Glutamatergic neuron (in vitro differentiated cells): ENCODE data around the gene TLR5. TPM values are rescaled to one million over a fixed set of nuclear protein-coding genes. Genes with fewer than 3 reads are reported as not detected.

Source experiments
- DNase-seq: peaks from one replicate; pipeline ENCODE4 v3.0.0; 2022
- H3K27ac Mint-ChIP-seq: one replicate; pipeline ENCODE4 v1.8.0; 2020; ENCODE audit warnings: mild to moderate bottlenecking, mixed read lengths, inconsistent platforms; ENCODE audit not compliant: unreplicated experiment
- H3K27me3 Mint-ChIP-seq: one replicate; pipeline ENCODE4 v1.8.0; 2020; ENCODE audit warnings: mild to moderate bottlenecking, moderate library complexity, mixed read lengths, inconsistent platforms; ENCODE audit not compliant: unreplicated experiment
- H3K36me3 Mint-ChIP-seq: one replicate; pipeline ENCODE4 v1.8.0; 2020; ENCODE audit warnings: mild to moderate bottlenecking, mixed read lengths, inconsistent platforms; ENCODE audit not compliant: unreplicated experiment
- H3K4me1 Mint-ChIP-seq: one replicate; pipeline ENCODE4 v1.8.0; 2020; ENCODE audit warnings: mild to moderate bottlenecking, low read depth, mixed read lengths, inconsistent platforms; ENCODE audit not compliant: unreplicated experiment
- H3K4me3 Mint-ChIP-seq: one replicate; pipeline ENCODE4 v1.8.0; 2020; ENCODE audit warnings: mild to moderate bottlenecking, mixed read lengths, inconsistent platforms; ENCODE audit not compliant: unreplicated experiment
- H3K9me3 Mint-ChIP-seq: one replicate; pipeline ENCODE4 v1.8.0; 2020; ENCODE audit warnings: mild to moderate bottlenecking, moderate library complexity, mixed read lengths, inconsistent platforms; ENCODE audit not compliant: unreplicated experiment
- total RNA-seq: library from RNA; stranded (reverse); fragmentation: NEBNext Ultra II Directional; extraction: Animal tissue kit (Norgen Biotek cat#: 25700); gene quantifications from one replicate; pipeline ENCODE4 v1.2.1, GENCODE V29; 2021; ENCODE audit not compliant: unreplicated experiment
- TF ChIP-seq, protein P1 (sequence below): fragments of 200-600 bp; sonication (generic); IDR thresholded peaks from one replicate; pipeline ENCODE4 v1.5.0; 2021; ENCODE audit not compliant: partially characterized antibody, unreplicated experiment

Gene TLR5
- total RNA-seq, 1 donor from 2014 or later = not detected

DNA sequence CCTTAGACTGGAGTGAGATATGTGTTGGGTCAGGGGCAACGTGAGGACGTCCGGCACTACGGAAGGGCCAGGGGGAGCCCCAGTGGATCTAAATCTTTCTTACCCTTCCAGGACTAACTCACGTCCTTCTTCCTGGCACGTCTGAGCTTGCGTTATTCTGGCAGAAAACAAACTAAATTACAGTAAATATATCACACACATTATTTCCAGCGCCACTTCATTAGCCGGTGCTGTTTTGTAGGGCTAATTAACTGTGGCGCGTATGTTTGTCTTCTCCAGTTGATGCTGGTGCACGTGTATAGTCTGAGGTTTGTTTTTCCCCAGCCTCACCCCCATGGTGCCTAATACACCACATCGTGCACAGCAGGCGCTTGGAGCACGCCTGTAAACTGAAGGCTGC lies 59.2 kb downstream of the TLR5 start:
- Mint-ChIP-seq H3K36me3 (no peaks in the 10 kb centered on the region), H3K9me3 (no peaks in the 10 kb centered on the region), H3K27ac (no peak overlapping the region), H3K4me1 (peaks cover 6% of the 10 kb centered on the region), H3K4me3 (no peak overlapping the region), H3K27me3 (peaks cover 3% of the 10 kb centered on the region)
- DNase-seq = no peak
- TF ChIP-seq, protein P1, sequence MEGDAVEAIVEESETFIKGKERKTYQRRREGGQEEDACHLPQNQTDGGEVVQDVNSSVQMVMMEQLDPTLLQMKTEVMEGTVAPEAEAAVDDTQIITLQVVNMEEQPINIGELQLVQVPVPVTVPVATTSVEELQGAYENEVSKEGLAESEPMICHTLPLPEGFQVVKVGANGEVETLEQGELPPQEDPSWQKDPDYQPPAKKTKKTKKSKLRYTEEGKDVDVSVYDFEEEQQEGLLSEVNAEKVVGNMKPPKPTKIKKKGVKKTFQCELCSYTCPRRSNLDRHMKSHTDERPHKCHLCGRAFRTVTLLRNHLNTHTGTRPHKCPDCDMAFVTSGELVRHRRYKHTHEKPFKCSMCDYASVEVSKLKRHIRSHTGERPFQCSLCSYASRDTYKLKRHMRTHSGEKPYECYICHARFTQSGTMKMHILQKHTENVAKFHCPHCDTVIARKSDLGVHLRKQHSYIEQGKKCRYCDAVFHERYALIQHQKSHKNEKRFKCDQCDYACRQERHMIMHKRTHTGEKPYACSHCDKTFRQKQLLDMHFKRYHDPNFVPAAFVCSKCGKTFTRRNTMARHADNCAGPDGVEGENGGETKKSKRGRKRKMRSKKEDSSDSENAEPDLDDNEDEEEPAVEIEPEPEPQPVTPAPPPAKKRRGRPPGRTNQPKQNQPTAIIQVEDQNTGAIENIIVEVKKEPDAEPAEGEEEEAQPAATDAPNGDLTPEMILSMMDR = no peak

DNA sequence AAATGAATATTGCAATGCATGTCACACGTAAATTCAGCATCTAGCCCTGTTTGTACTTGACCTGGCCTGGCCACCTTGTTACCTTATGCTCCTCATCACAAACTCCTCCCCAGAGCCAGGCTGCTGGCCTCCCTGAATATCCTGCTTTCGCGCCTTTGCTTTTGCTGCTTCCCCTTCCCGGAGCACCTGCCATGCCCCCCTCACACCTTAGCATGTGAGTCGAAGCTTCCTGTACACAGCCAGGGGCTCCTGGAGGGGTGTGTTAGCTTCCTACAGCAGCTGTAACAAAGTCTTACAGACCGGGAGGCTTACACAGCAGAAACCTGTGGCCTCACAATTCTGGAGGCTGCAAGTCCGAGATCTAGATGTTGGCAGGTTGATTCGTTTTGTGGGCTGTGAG lies 60.1 kb downstream of the TLR5 start:
- no peak overlapping the region for H3K27ac Mint-ChIP-seq
- DNase-seq = no peak
- peaks cover 6% of the 10 kb centered on the region for H3K4me1 Mint-ChIP-seq
- H3K27me3 Mint-ChIP-seq = peaks cover 3% of the 10 kb centered on the region
- H3K9me3 Mint-ChIP-seq = no peaks in the 10 kb centered on the region
- H3K36me3 Mint-ChIP-seq = no peaks in the 10 kb centered on the region
- no peak overlapping the region for H3K4me3 Mint-ChIP-seq
- TF ChIP-seq, protein P1 = no peak

DNA sequence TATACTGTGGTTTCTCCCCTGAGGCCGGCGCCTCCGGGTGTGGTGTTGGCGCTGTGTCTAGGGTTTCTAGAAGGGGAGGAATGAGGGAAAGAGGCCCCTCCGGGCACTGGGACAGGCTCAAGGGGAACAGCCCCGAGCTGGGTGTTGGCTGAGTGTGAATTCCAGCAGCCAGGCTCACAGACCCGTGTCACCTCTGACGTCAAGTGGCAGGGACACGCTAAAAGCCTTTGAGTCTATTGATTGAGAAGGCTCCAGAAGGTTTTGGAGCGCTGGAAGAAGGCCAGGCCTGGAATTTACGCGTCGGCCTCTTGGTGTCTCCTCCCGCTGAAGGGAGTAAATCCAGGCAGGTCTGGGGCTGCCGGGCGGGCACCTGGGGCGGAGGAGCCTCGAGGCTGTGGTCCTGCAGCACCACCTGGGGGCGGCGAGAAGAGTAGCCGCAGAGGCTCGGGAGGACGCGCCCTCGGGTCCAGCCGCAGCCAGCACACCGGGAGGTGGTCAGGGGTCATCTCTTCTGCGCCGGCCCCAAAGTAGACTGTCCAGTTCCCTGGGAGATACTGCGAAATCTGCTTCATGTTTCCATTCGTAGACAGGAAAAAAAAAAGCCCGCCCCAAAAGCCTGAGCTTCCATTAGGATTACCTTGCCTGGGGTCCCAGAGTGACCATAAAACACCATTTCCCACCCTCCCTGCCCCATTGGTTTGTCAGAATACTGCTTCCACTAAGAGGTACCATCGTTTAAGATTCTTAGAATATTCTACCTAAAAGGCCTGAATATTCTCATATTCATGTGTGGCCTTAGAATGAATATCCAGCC lies 61.7 kb downstream of the TLR5 start:
- Mint-ChIP-seq H3K4me3 (no peak overlapping the region), H3K27me3 (peaks cover 3% of the 10 kb centered on the region), H3K4me1 (peaks cover 9% of the 10 kb centered on the region), H3K27ac (no peak overlapping the region), H3K36me3 (no peaks in the 10 kb centered on the region), H3K9me3 (no peaks in the 10 kb centered on the region)
- DNase-seq = peak; percentile 92
- TF ChIP-seq, protein P1 = peak; percentile 82

DNA sequence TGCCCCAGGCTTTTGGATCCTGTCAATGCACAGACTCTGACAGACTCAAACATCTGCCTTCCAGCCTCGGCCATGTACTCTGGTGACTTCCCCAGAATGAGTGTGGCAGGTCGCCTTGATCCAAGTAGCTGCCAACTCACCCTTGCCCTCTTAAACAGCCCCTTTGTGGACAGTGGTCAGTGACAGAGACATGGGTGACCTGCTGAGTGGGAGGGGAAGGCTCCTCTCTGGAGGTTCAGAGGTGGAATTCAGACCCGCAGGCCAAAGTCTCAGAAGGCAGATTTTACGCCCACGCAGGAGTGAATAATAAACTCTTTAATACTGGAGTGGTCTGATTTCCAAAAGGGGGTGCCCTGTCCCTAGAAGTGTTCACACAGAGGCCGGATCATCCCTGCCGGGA lies 63.5 kb downstream of the TLR5 start:
- Mint-ChIP-seq H3K4me1 (peaks cover 9% of the 10 kb centered on the region), H3K27ac (no peak overlapping the region), H3K27me3 (peaks cover 1% of the 10 kb centered on the region), H3K36me3 (no peaks in the 10 kb centered on the region), H3K4me3 (no peak overlapping the region), H3K9me3 (no peaks in the 10 kb centered on the region)
- TF ChIP-seq, protein P1 = no peak
- DNase-seq = no peak

DNA sequence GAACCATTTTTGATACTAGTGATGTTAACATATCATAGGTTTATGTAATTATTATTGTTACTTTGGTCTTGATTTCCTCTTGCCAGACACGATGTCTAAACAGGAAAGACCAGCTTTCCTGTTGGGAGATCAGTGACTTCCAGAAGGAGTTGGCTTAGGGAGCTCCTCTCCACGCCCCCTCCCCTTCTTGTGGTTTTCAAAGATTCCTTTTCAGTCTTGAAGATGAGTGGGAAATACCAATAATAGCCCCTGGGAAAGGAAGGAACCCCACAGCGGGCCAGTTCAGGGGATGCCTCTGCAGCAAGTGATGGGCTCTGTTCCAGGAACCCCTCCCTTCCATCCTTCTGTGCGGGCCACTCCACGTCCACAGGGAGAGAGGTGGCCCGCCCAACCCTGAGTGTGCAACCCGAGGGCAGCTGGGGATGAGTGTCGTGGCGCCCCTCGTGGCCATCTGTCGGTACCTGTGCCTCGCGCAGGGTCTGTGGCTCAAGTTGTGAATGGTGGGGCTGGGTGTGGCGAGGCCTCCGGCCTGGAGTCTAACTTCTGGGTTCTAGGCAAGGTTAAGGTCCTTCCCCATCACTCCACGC lies 65.7 kb downstream of the TLR5 start:
- Mint-ChIP-seq H3K36me3 (no peaks in the 10 kb centered on the region), H3K27me3 (no peaks in the 10 kb centered on the region), H3K4me3 (no peak overlapping the region), H3K27ac (no peak overlapping the region), H3K9me3 (no peaks in the 10 kb centered on the region), H3K4me1 (peaks cover 6% of the 10 kb centered on the region)
- TF ChIP-seq, protein P1 = no peak
- DNase-seq = no peak
